ENCODE results near the gene WNT3A. TPM values are rescaled to one million over a fixed set of nuclear protein-coding genes. Genes with fewer than 3 reads are reported as not detected.

WNT3A gene
- total RNA-seq, 2 donors from 2014 or later, result not detected

GRCh38 chr1:228038387-228039005 lies 31.7 kb downstream of the WNT3A start:
- H3K36me3 Mint-ChIP-seq, result no peaks in the 10 kb centered on the region
- peaks cover 2 to 6% of the 10 kb centered on the region in 2 donors for H3K27me3 Mint-ChIP-seq
- no peaks in the 10 kb centered on the region for H3K9me3 Mint-ChIP-seq
- DNase-seq (ENCODE audit: low spot score) (no peak), ATAC-seq (no peak)
- H3K4me1 Mint-ChIP-seq (ENCODE audit: low read depth in 2 of 2), result no peaks in the 10 kb centered on the region
- no peak overlapping the region for H3K4me3 Mint-ChIP-seq
- no peak overlapping the region for H3K27ac Mint-ChIP-seq

GRCh38 chr1:228039006-228039903 lies 32.5 kb downstream of the WNT3A start:
- no peaks in the 10 kb centered on the region for H3K36me3 Mint-ChIP-seq
- H3K4me3 Mint-ChIP-seq, result no peak overlapping the region
- no peak for ATAC-seq

GRCh38 chr1:228039986-228040385 lies 33.2 kb downstream of the WNT3A start:
- DNase-seq (ENCODE audit: low spot score) (no peak), ATAC-seq (no peak)
- H3K9me3 Mint-ChIP-seq, result no peaks in the 10 kb centered on the region
- no peak overlapping the region for H3K4me3 Mint-ChIP-seq
- H3K27ac Mint-ChIP-seq, result no peak overlapping the region
- no peaks in the 10 kb centered on the region for H3K36me3 Mint-ChIP-seq
- peaks cover 0 to 3% of the 10 kb centered on the region in 2 donors for H3K27me3 Mint-ChIP-seq
- no peaks in the 10 kb centered on the region for H3K4me1 Mint-ChIP-seq (ENCODE audit: low read depth in 2 of 2)

More at GRCh38 chr1:228039006-228039903, 32.5 kb downstream of the WNT3A start:
- no peaks in the 10 kb centered on the region for H3K4me1 Mint-ChIP-seq (ENCODE audit: low read depth in 2 of 2)
- DNase-seq (ENCODE audit: low spot score), result no peak
- H3K27me3 Mint-ChIP-seq, result peaks cover 0 to 5% of the 10 kb centered on the region in 2 donors
- H3K9me3 Mint-ChIP-seq, result no peaks in the 10 kb centered on the region
- H3K27ac Mint-ChIP-seq, result no peak overlapping the region

GRCh38 chr1:228041316-228041715 lies 34.5 kb downstream of the WNT3A start:
- H3K4me1 Mint-ChIP-seq (ENCODE audit: low read depth in 2 of 2), result no peaks in the 10 kb centered on the region
- ATAC-seq (no peak), DNase-seq (ENCODE audit: low spot score) (no peak)
- H3K9me3 Mint-ChIP-seq, result no peaks in the 10 kb centered on the region
- no peaks in the 10 kb centered on the region for H3K36me3 Mint-ChIP-seq
- H3K27ac Mint-ChIP-seq, result no peak overlapping the region
- H3K4me3 Mint-ChIP-seq, result no peak overlapping the region
- peaks cover 0 to 3% of the 10 kb centered on the region in 2 donors for H3K27me3 Mint-ChIP-seq

GRCh38 chr1:228042508-228042907 lies 35.7 kb downstream of the WNT3A start:
- Mint-ChIP-seq H3K36me3 (no peaks in the 10 kb centered on the region), H3K9me3 (no peaks in the 10 kb centered on the region)
- DNase-seq (ENCODE audit: low spot score), result no peak

GRCh38 chr1:228043281-228043848 lies 36.6 kb downstream of the WNT3A start:
- Mint-ChIP-seq H3K27ac (no peak overlapping the region), H3K9me3 (no peaks in the 10 kb centered on the region), H3K27me3 (peaks cover 0 to 3% of the 10 kb centered on the region in 2 donors), H3K4me3 (no peak overlapping the region), H3K4me1 (ENCODE audit: low read depth in 2 of 2) (no peaks in the 10 kb centered on the region), H3K36me3 (no peaks in the 10 kb centered on the region)
- DNase-seq (ENCODE audit: low spot score), result no peak
- ATAC-seq, result no peak

More at GRCh38 chr1:228042508-228042907, 35.7 kb downstream of the WNT3A start:
- ATAC-seq, result no peak
- Mint-ChIP-seq H3K27me3 (peaks cover 0 to 3% of the 10 kb centered on the region in 2 donors), H3K4me3 (no peak overlapping the region), H3K27ac (no peak overlapping the region), H3K4me1 (ENCODE audit: low read depth in 2 of 2) (no peaks in the 10 kb centered on the region)

GRCh38 chr1:228044961-228045360 lies 38.2 kb downstream of the WNT3A start:
- Mint-ChIP-seq H3K36me3 (no peaks in the 10 kb centered on the region), H3K27me3 (peaks cover 0 to 5% of the 10 kb centered on the region in 2 donors), H3K4me3 (no peak overlapping the region), H3K4me1 (ENCODE audit: low read depth in 2 of 2) (no peaks in the 10 kb centered on the region), H3K27ac (no peak overlapping the region), H3K9me3 (no peaks in the 10 kb centered on the region)
- DNase-seq (ENCODE audit: low spot score) (no peak), ATAC-seq (no peak)

GRCh38 chr1:228045405-228045804 lies 38.6 kb downstream of the WNT3A start:
- Mint-ChIP-seq H3K4me1 (ENCODE audit: low read depth in 2 of 2) (no peaks in the 10 kb centered on the region), H3K36me3 (no peaks in the 10 kb centered on the region), H3K9me3 (no peaks in the 10 kb centered on the region), H3K27ac (no peak overlapping the region), H3K4me3 (no peak overlapping the region), H3K27me3 (peaks cover 0 to 6% of the 10 kb centered on the region in 2 donors)
- ATAC-seq, result no peak
- no peak for DNase-seq (ENCODE audit: low spot score)

- no peak for DNase-seq (ENCODE audit: low spot score)
- H3K27ac Mint-ChIP-seq, result no peak overlapping the region
- H3K36me3 Mint-ChIP-seq, result no peaks in the 10 kb centered on the region
- H3K27me3 Mint-ChIP-seq, result peaks cover 0 to 7% of the 10 kb centered on the region in 2 donors
- H3K4me1 Mint-ChIP-seq (ENCODE audit: low read depth in 2 of 2), result no peaks in the 10 kb centered on the region
- no peak overlapping the region for H3K4me3 Mint-ChIP-seq
- no peaks in the 10 kb centered on the region for H3K9me3 Mint-ChIP-seq
- ATAC-seq, result no peak
Measured at GRCh38 chr1:228045871-228046270, 39.1 kb downstream of the WNT3A start.

- Mint-ChIP-seq H3K4me1 (ENCODE audit: low read depth in 2 of 2) (no peaks in the 10 kb centered on the region), H3K4me3 (no peak overlapping the region), H3K27me3 (peaks cover 0 to 8% of the 10 kb centered on the region in 2 donors), H3K36me3 (no peaks in the 10 kb centered on the region), H3K9me3 (no peaks in the 10 kb centered on the region), H3K27ac (no peak overlapping the region)
- ATAC-seq (no peak), DNase-seq (ENCODE audit: low spot score) (no peak)
Measured at GRCh38 chr1:228046421-228047182, 39.8 kb downstream of the WNT3A start.

GRCh38 chr1:228047183-228047466 lies 40.3 kb downstream of the WNT3A start:
- Mint-ChIP-seq H3K27me3 (peaks cover 0 to 9% of the 10 kb centered on the region in 2 donors), H3K4me3 (no peak overlapping the region), H3K36me3 (no peaks in the 10 kb centered on the region), H3K27ac (no peak overlapping the region), H3K9me3 (no peaks in the 10 kb centered on the region), H3K4me1 (ENCODE audit: low read depth in 2 of 2) (no peaks in the 10 kb centered on the region)
- ATAC-seq, result no peak
- no peak for DNase-seq (ENCODE audit: low spot score)

GRCh38 chr1:228048120-228048519 lies 41.3 kb downstream of the WNT3A start:
- Mint-ChIP-seq H3K4me1 (ENCODE audit: low read depth in 2 of 2) (no peaks in the 10 kb centered on the region), H3K36me3 (no peaks in the 10 kb centered on the region), H3K27ac (no peak overlapping the region), H3K27me3 (peaks cover 0 to 9% of the 10 kb centered on the region in 2 donors), H3K9me3 (no peaks in the 10 kb centered on the region), H3K4me3 (no peak overlapping the region)
- DNase-seq (ENCODE audit: low spot score) (peak; percentile 58), ATAC-seq (no peak)

GRCh38 chr1:228048659-228049298 lies 42.0 kb downstream of the WNT3A start:
- peaks cover 6 to 12% of the 10 kb centered on the region in 2 donors for H3K27me3 Mint-ChIP-seq
- no peaks in the 10 kb centered on the region for H3K4me1 Mint-ChIP-seq (ENCODE audit: low read depth in 2 of 2)
- no peak overlapping the region for H3K27ac Mint-ChIP-seq
- H3K36me3 Mint-ChIP-seq, result no peaks in the 10 kb centered on the region
- ATAC-seq (no peak), DNase-seq (ENCODE audit: low spot score) (no peak)
- no peak overlapping the region for H3K4me3 Mint-ChIP-seq
- no peaks in the 10 kb centered on the region for H3K9me3 Mint-ChIP-seq

Measured in natural killer cell treated with Interleukin-12 subunit alpha and Interleukin-12 subunit beta and Interleukin-15 and Interleukin-18, amount 100 ng/mL, for 72 hours (primary cell).